Ovary (tissue), 9 donors: ENCODE results near the gene AFF2. TPM values are rescaled to one million over a fixed set of nuclear protein-coding genes. Genes with fewer than 3 reads are reported as not detected.

Experiments
- DNase-seq, 5 donors: peaks; one replicate each; pipeline ENCODE4 v3.0.0-alpha.2; 2019 to 2020
- H3K27ac ChIP-seq, 2 donors: fragments of 200-600 bp; one replicate each; pipeline versions ENCODE4 v1.5.1 to v1.8.0; 2019 to 2022
- H3K27me3 ChIP-seq: fragments of 200-600 bp; one replicate; pipeline ENCODE4 v1.8.0; 2022
- H3K36me3 ChIP-seq: fragments of 200-600 bp; sonication (generic); one replicate; pipeline ENCODE4 v1.5.1; 2019
- H3K4me1 ChIP-seq: one replicate; pipeline ENCODE4 v1.8.1; 2013; ENCODE audit warnings: mild to moderate bottlenecking, moderate library complexity; ENCODE audit not compliant: insufficient read depth
- H3K4me3 ChIP-seq: fragments of 200-600 bp; sonication (generic); one replicate; pipeline ENCODE4 v1.5.1; 2017
- H3K9me3 ChIP-seq, 2 donors: fragments of 200-600 bp in 1 of 2; sonication (generic) in 1 of 2; one replicate each; pipeline versions ENCODE4 v1.5.1 to v1.8.1; 2013 to 2019; ENCODE audit warnings: mild to moderate bottlenecking in 1 of 2, moderate library complexity in 1 of 2
- CTCF ChIP-seq, 3 donors: fragments of 450-650 bp in 2 of 3; fragments of 200-600 bp in 1 of 3; IDR thresholded peaks; one replicate each; pipeline versions ENCODE4 v1.5.1 to v1.8.0; 2016 to 2022; ENCODE audit warnings: antibody characterized with exemption in 3 of 3, mild to moderate bottlenecking in 1 of 3
- EP300 ChIP-seq: sonication (generic); formaldehyde crosslinking; IDR thresholded peaks from one replicate; pipeline ENCODE4 v1.6.1; 2017; ENCODE audit warnings: antibody characterized with exemption
- POLR2A ChIP-seq: fragments of 450-650 bp; IDR thresholded peaks from one replicate; pipeline ENCODE4 v1.6.1; 2017; ENCODE audit warnings: antibody characterized with exemption, mild to moderate bottlenecking, moderate library complexity
- WGBS, 3 donors: extraction: QIAGEN DNeasy Blood & Tissue Kit in 1 of 3; methylation state at CpG; one replicate each; pipeline versions ENCODE4 v1.1.5 to v1.1.7; 2013 to 2017; 5-methylcytosine and 5-hydroxymethylcytosine counted together
- intact Hi-C, 4 donors: fragments of 100-400 bp; cut with DNase I; formaldehyde crosslinking; loops; one replicate each; pipeline versions ENCODE4 v1.11.0 to v1.15.1; 2022 to 2023
- polyA plus RNA-seq, 2 donors: library from polyadenylated mRNA; stranded (reverse); fragments of 200-250 nt in 1 of 2; fragments of 350-450 nt in 1 of 2; fragmentation: Illumina TruSeq in 1 of 2; extraction: RNeasy Lipid Tissue Mini Kit (QIAGEN cat#74804) in 1 of 2; gene quantifications; one replicate each; pipeline ENCODE4 v1.2.3, GENCODE V29; 2013 to 2014
- total RNA-seq, 7 donors: library from RNA; depleted of rRNA in 2 of 7; stranded (reverse); fragments of >200 nt in 2 of 7; fragmentation: NEBNext Ultra II Directional in 3 of 7; extraction: Animal tissue kit (Norgen Biotek cat#: 25700) in 3 of 7; gene quantifications; one replicate each; pipeline versions ENCODE4 v1.1.0 to v1.2.4, GENCODE V29; 2016 to 2023
- donor health status: DM: no; HTN: no; CAD: no; lungs with moderate emphysema.
- donor health status: DM: no; HTN: no; CAD: no.
- donor health status: Bipolar disorder and iron deficiency.
- donor health status: DM: yes; HTN: yes; CAD: no.
- donor health status: DM: no; HTN: no; CAD: no.
- donor health status: DM: yes; HTN: yes; CAD: no.

Gene AFF2
- total and polyA plus RNA-seq, 9 donors: 1.3 to 12.3 (median 4.6) TPM

GRCh38 chrX:148499638-148500422, 587 bp upstream of the AFF2 start:
- Histone ChIP-seq H3K36me3 (no peaks in the 10 kb centered on the region), H3K27me3 (no peaks in the 10 kb centered on the region), H3K4me1 (no peaks in the 10 kb centered on the region), H3K27ac (no peak overlapping the region), H3K9me3 (no peaks in the 10 kb centered on the region), H3K4me3 (no peak overlapping the region)
- intact Hi-C loops: no loop called here
- 58 to 63% (median 60%) methylated on average over 35 of the region's 35 CpGs for WGBS, 3 donors
- TF ChIP-seq CTCF (IDR thresholded peaks at IDR 0.05) (no peak), POLR2A (no peak), EP300 (no peak)
- peak in 3 of 5 donors; percentile 10 to 28 (median 18) for DNase-seq

- Histone ChIP-seq H3K36me3 (no peaks in the 10 kb centered on the region), H3K4me1 (no peaks in the 10 kb centered on the region), H3K4me3 (peak overlapping the region; percentile 18), H3K27me3 (no peaks in the 10 kb centered on the region), H3K27ac (no peak overlapping the region), H3K9me3 (no peaks in the 10 kb centered on the region)
- DNase-seq: peak in 3 of 5 donors; percentile 15 to 36 (median 26)
- intact Hi-C loops: no loop called here
- WGBS, 3 donors: 35 to 45% (median 38%) methylated on average over 41 to 43 of the region's 43 CpGs
- no peak for TF ChIP-seq EP300
- no peak for TF ChIP-seq CTCF (IDR thresholded peaks at IDR 0.05)
- TF ChIP-seq POLR2A: no peak
Measured at GRCh38 chrX:148501386-148502066, 1.1 kb downstream of the AFF2 start.

GRCh38 chrX:148504506-148504905, 4.1 kb downstream of the AFF2 start:
- Histone ChIP-seq H3K27me3 (no peaks in the 10 kb centered on the region), H3K4me3 (no peak overlapping the region), H3K27ac (no peak overlapping the region), H3K9me3 (no peaks in the 10 kb centered on the region), H3K4me1 (no peaks in the 10 kb centered on the region), H3K36me3 (no peaks in the 10 kb centered on the region)
- TF ChIP-seq EP300 (no peak), CTCF (IDR thresholded peaks at IDR 0.05) (no peak), POLR2A (no peak)
- WGBS, 3 donors: 55 to 58% (median 56%) methylated on average over 15 of the region's 15 CpGs
- no peak for DNase-seq
- intact Hi-C loops: no loop called here

- H3K9me3 ChIP-seq: no peaks in the 10 kb centered on the region
- H3K4me1 ChIP-seq: no peaks in the 10 kb centered on the region
- no peaks in the 10 kb centered on the region for H3K27me3 ChIP-seq
- H3K27ac ChIP-seq: no peak overlapping the region
- intact Hi-C loops: no loop called here
- 69 to 72% (median 69%) methylated on average over 4 of the region's 4 CpGs for WGBS, 3 donors
- H3K36me3 ChIP-seq: no peaks in the 10 kb centered on the region
- H3K4me3 ChIP-seq: no peak overlapping the region
- TF ChIP-seq CTCF (IDR thresholded peaks at IDR 0.05) (no peak), POLR2A (no peak), EP300 (no peak)
- no peak for DNase-seq
Measured at GRCh38 chrX:148507418-148507817, 7.0 kb downstream of the AFF2 start.
